HG03575 (cell line): ENCODE data around the gene SHMT1.
"Not testable (repeated sequence)": the region's sequence is repeated elsewhere in the genome, so short reads cannot be mapped to it uniquely, and the experiment has no call there.

Experiments
- ATAC-seq: cut with Tn5 transposase; IDR thresholded peaks from one replicate; pipeline ENCODE4 v1.9.1; 2021; ENCODE audit not compliant: unreplicated experiment, insufficient number of reproducible peaks, low FRiP score; ENCODE audit errors: extremely low read depth

Gene SHMT1

DNA sequence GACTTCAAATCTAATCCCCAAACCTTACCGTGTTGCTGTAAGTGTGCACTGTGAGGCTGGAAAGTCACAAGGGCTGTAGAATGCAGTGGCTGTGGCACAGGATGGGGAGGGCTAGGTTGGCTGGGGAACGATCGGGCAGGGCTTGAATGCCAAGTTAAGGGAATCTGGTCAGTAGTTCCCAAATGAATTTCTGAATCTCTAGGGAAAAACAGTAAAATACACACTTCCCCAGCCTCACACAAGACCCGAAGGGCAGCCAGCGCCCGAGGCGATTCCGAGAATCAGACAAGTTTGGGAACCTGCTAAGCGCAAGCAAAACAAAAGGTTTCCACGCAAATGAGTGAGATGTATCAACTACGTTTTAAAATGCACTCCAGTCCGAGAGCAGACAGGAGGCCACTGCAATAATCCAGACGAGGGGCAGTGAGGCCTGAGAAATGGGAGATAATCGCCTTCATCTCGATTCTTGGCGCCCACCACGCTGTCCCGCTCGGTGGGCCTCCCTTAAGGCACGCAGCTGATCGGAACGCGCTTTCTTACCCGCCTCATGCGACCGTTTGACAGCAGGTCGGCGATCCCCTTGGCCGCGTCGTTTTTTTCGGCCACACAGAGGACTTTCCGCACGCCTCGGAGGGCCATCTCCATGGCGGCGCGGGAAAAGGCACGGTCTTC lies 49.2 kb downstream of the SHMT1 start:
- ATAC-seq: no peak

GRCh38 chr17:18309202-18309601 lies 54.1 kb downstream of the SHMT1 start:
- ATAC-seq: no peak

DNA sequence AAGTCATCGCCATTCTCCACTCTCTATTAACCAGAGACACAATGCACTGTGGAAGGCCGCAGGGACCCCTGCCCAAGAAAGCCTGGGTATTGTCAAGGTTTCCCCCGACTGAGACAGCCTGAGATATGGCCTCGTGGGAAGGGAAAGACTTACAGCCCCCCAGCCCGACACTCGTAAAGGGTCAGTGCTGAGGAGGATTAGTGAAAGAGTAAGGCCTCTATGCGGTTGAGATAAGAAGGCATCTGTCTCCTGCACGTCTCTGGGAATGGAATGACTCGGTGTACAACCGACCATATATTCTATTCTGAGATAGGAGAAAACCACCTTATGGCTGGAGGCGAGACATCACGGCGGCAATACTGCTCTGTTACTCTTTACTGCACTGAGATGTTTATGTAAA lies 60.1 kb downstream of the SHMT1 start:
- ATAC-seq: not testable (repeated sequence)

DNA sequence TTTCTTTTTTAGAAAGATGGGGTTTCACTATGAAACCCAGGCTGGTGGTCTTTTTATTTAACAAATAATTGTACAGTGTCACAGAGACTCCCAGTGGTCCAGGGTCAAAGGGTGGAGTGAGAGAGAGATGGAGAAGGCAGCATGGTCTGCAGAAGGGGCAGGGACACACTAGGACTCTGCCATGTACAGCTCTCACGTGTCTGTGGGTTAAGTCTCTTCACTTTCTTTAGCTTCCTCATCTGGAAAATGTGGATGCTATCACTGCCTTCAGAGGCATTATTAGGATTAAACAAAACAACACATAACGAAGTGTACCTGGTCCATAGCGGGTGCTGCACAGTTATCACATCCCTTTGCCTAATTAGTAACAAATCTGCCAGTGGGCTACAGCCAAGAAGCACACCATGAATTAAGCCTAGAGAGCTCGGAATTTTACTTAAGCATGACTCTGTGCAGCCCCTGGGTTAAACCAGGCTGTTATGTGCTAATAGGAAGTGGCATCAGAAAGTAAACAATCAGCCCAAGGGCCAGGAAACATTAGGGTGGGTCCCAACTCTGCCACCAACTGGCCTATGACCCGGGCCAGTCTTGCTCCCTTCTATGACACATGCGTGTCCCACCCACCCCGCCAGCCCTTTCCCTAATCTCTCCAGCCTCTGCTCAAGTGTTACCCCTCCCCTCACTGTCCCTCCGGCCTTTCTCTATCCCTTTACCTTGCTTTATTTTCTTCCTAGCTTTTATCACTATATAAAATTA lies 62.4 kb downstream of the SHMT1 start:
- no peak for ATAC-seq

GRCh38 chr17:18298061-18298460 lies 65.3 kb downstream of the SHMT1 start:
- not testable (repeated sequence) for ATAC-seq

- no peak for ATAC-seq
Observed at GRCh38 chr17:18291718-18292540, 71.4 kb downstream of the SHMT1 start.

GRCh38 chr17:18285296-18285695 lies 78.1 kb downstream of the SHMT1 start:
- ATAC-seq: no peak

DNA sequence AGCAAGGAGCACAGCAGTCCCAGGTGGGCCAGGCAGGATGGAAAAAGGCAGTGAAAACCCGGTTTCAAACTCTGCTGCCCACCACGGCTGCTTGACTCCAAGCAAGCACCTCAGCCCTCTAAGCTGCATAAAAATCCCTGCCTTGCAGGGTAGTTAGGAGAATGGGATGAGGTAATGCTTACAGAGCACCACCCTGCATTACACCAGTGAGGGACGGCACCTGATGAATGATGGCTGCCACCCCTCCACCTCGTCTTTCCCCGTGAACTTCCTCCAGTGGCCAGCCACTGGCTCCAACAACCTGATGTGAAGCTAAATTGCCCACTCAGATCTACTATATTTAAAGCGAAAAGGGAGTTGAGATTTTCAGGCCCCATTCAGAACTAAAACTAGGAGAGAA lies 81.6 kb downstream of the SHMT1 start:
- no peak for ATAC-seq

- no peak for ATAC-seq
Observed at GRCh38 chr17:18280766-18281371, 82.5 kb downstream of the SHMT1 start.

DNA sequence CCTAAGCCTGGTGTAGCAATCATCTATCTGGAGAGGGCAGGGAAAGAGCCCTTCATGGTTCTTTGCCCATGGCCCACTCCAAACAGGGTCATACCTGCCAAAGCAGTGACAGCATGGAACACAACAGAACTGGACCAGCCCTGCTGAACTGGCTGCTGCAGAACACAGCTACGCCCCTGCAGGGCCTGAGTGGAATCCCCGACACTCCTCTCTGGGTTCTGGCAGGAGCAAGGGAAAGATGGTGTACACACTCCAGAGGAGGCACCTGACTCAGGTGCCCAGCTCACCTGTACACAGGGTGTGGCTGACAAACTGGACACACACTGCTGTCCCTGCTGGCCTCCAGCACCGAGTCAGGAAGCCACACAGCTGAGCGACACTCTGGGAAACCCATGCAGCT lies 83.1 kb downstream of the SHMT1 start:
- no peak for ATAC-seq

GRCh38 chr17:18278867-18279266 lies 84.5 kb downstream of the SHMT1 start:
- ATAC-seq: no peak
